ENCODE measurements around the gene KSR1.

KSR1 gene

GRCh38 chr17:27550291-27550930, 94.2 kb downstream of the KSR1 start:
- peaks cover 52% of the 10 kb centered on the region for H3K4me1 Mint-ChIP-seq (ENCODE audit: low read depth)
- DNase-seq, result no peak
- no peaks in the 10 kb centered on the region for H3K9me3 Mint-ChIP-seq
- H3K27me3 Mint-ChIP-seq, result no peaks in the 10 kb centered on the region
- H3K4me3 Mint-ChIP-seq, result no peak overlapping the region
- no peak overlapping the region for H3K27ac Mint-ChIP-seq
- peaks cover 58% of the 10 kb centered on the region for H3K36me3 Mint-ChIP-seq (ENCODE audit: low read depth)

- no peak for DNase-seq
- Mint-ChIP-seq H3K9me3 (no peaks in the 10 kb centered on the region), H3K27ac (no peak overlapping the region), H3K4me3 (no peak overlapping the region), H3K27me3 (no peaks in the 10 kb centered on the region), H3K4me1 (ENCODE audit: low read depth) (peaks cover 46% of the 10 kb centered on the region), H3K36me3 (ENCODE audit: low read depth) (peaks cover 56% of the 10 kb centered on the region)
Measured at GRCh38 chr17:27550974-27551505, 94.8 kb downstream of the KSR1 start.

- Mint-ChIP-seq H3K27ac (peak overlapping the region; percentile 13), H3K27me3 (no peaks in the 10 kb centered on the region), H3K4me1 (ENCODE audit: low read depth) (peaks cover 39% of the 10 kb centered on the region), H3K4me3 (no peak overlapping the region), H3K9me3 (no peaks in the 10 kb centered on the region), H3K36me3 (ENCODE audit: low read depth) (peaks cover 62% of the 10 kb centered on the region)
- DNase-seq, result no peak
Measured at GRCh38 chr17:27551701-27552248, 95.5 kb downstream of the KSR1 start.

- H3K27me3 Mint-ChIP-seq, result no peaks in the 10 kb centered on the region
- peaks cover 34% of the 10 kb centered on the region for H3K4me1 Mint-ChIP-seq (ENCODE audit: low read depth)
- H3K4me3 Mint-ChIP-seq, result no peak overlapping the region
- DNase-seq, result no peak
- H3K36me3 Mint-ChIP-seq (ENCODE audit: low read depth), result peaks cover 67% of the 10 kb centered on the region
- H3K9me3 Mint-ChIP-seq, result no peaks in the 10 kb centered on the region
- peak overlapping the region; percentile 63 for H3K27ac Mint-ChIP-seq
Measured at GRCh38 chr17:27552276-27552732, 96.1 kb downstream of the KSR1 start.

GRCh38 chr17:27553019-27553511, 96.8 kb downstream of the KSR1 start:
- DNase-seq, result no peak
- no peaks in the 10 kb centered on the region for H3K27me3 Mint-ChIP-seq
- peaks cover 75% of the 10 kb centered on the region for H3K36me3 Mint-ChIP-seq (ENCODE audit: low read depth)
- H3K4me3 Mint-ChIP-seq, result no peak overlapping the region
- H3K9me3 Mint-ChIP-seq, result no peaks in the 10 kb centered on the region
- H3K27ac Mint-ChIP-seq, result peak overlapping the region; percentile 70
- peaks cover 32% of the 10 kb centered on the region for H3K4me1 Mint-ChIP-seq (ENCODE audit: low read depth)

- H3K4me1 Mint-ChIP-seq (ENCODE audit: low read depth), result peaks cover 33% of the 10 kb centered on the region
- no peak for DNase-seq
- peaks cover 85% of the 10 kb centered on the region for H3K36me3 Mint-ChIP-seq (ENCODE audit: low read depth)
- no peaks in the 10 kb centered on the region for H3K27me3 Mint-ChIP-seq
- no peak overlapping the region for H3K27ac Mint-ChIP-seq
- H3K4me3 Mint-ChIP-seq, result no peak overlapping the region
- H3K9me3 Mint-ChIP-seq, result no peaks in the 10 kb centered on the region
Measured at GRCh38 chr17:27554152-27554551, 97.9 kb downstream of the KSR1 start.

- Mint-ChIP-seq H3K27me3 (no peaks in the 10 kb centered on the region), H3K36me3 (ENCODE audit: low read depth) (peaks cover 91% of the 10 kb centered on the region), H3K9me3 (no peaks in the 10 kb centered on the region), H3K4me3 (no peak overlapping the region), H3K27ac (peak overlapping the region; percentile 9), H3K4me1 (ENCODE audit: low read depth) (peaks cover 37% of the 10 kb centered on the region)
- no peak for DNase-seq
Measured at GRCh38 chr17:27554911-27555310, 98.7 kb downstream of the KSR1 start.

- H3K4me3 Mint-ChIP-seq, result no peak overlapping the region
Measured at GRCh38 chr17:27555339-27555738, 99.1 kb downstream of the KSR1 start.

GRCh38 chr17:27558341-27558740, 102.1 kb downstream of the KSR1 start:
- H3K27me3 Mint-ChIP-seq, result no peaks in the 10 kb centered on the region
- peaks cover 91% of the 10 kb centered on the region for H3K36me3 Mint-ChIP-seq (ENCODE audit: low read depth)
- DNase-seq, result no peak
- H3K9me3 Mint-ChIP-seq, result no peaks in the 10 kb centered on the region
- H3K4me3 Mint-ChIP-seq, result no peak overlapping the region
- peaks cover 24% of the 10 kb centered on the region for H3K4me1 Mint-ChIP-seq (ENCODE audit: low read depth)
- H3K27ac Mint-ChIP-seq, result peak overlapping the region; percentile 5

More at GRCh38 chr17:27555339-27555738, 99.1 kb downstream of the KSR1 start:
- H3K27me3 Mint-ChIP-seq, result no peaks in the 10 kb centered on the region
- no peak for DNase-seq
- H3K27ac Mint-ChIP-seq, result peak overlapping the region; percentile 9
- H3K4me1 Mint-ChIP-seq (ENCODE audit: low read depth), result peaks cover 37% of the 10 kb centered on the region
- H3K9me3 Mint-ChIP-seq, result no peaks in the 10 kb centered on the region
- H3K36me3 Mint-ChIP-seq (ENCODE audit: low read depth), result peaks cover 93% of the 10 kb centered on the region

GRCh38 chr17:27558842-27559505, 102.7 kb downstream of the KSR1 start:
- H3K9me3 Mint-ChIP-seq, result no peaks in the 10 kb centered on the region

GRCh38 chr17:27559506-27560481, 103.5 kb downstream of the KSR1 start:
- no peak for DNase-seq
- Mint-ChIP-seq H3K4me3 (no peak overlapping the region), H3K27ac (peak overlapping the region; percentile 71), H3K9me3 (no peaks in the 10 kb centered on the region), H3K4me1 (ENCODE audit: low read depth) (peaks cover 37% of the 10 kb centered on the region), H3K36me3 (ENCODE audit: low read depth) (peaks cover 90% of the 10 kb centered on the region), H3K27me3 (no peaks in the 10 kb centered on the region)

More at GRCh38 chr17:27558842-27559505, 102.7 kb downstream of the KSR1 start:
- Mint-ChIP-seq H3K4me3 (no peak overlapping the region), H3K36me3 (ENCODE audit: low read depth) (peaks cover 91% of the 10 kb centered on the region), H3K27me3 (no peaks in the 10 kb centered on the region), H3K27ac (peak overlapping the region; percentile 5), H3K4me1 (ENCODE audit: low read depth) (peaks cover 28% of the 10 kb centered on the region)
- DNase-seq, result no peak

GRCh38 chr17:27560668-27561067, 104.4 kb downstream of the KSR1 start:
- Mint-ChIP-seq H3K27ac (peak overlapping the region; percentile 20), H3K4me3 (no peak overlapping the region), H3K9me3 (no peaks in the 10 kb centered on the region), H3K36me3 (ENCODE audit: low read depth) (peaks cover 86% of the 10 kb centered on the region), H3K27me3 (no peaks in the 10 kb centered on the region), H3K4me1 (ENCODE audit: low read depth) (peaks cover 36% of the 10 kb centered on the region)
- no peak for DNase-seq

- Mint-ChIP-seq H3K4me3 (no peak overlapping the region), H3K27me3 (no peaks in the 10 kb centered on the region), H3K9me3 (no peaks in the 10 kb centered on the region), H3K36me3 (ENCODE audit: low read depth) (peaks cover 87% of the 10 kb centered on the region), H3K4me1 (ENCODE audit: low read depth) (peaks cover 57% of the 10 kb centered on the region), H3K27ac (no peak overlapping the region)
- no peak for DNase-seq
Measured at GRCh38 chr17:27562777-27563455, 106.7 kb downstream of the KSR1 start.
